ENCODE measurements around the gene HDGFL1.

- TF ChIP-seq CTCF (conservative IDR thresholded peaks at IDR 0.05), result no peak
- no peak for TF ChIP-seq EZH2 (IDR thresholded peaks at IDR 0.05; ENCODE audit: low read depth)
Measured at GRCh38 chr6:22544476-22544875, 24.9 kb upstream of the HDGFL1 start.
